Colonic mucosa (tissue), 4 donors: ENCODE results near the gene PSG1. TPM values are rescaled to one million over a fixed set of nuclear protein-coding genes. Genes with fewer than 3 reads are reported as not detected.
"Not testable (repeated sequence)": the region's sequence is repeated elsewhere in the genome, so short reads cannot be mapped to it uniquely, and the experiment has no call there.

ENCODE experiments used
- DNase-seq: peaks from one replicate; pipeline ENCODE4 v3.0.0-alpha.2; 2020
- H3K27ac ChIP-seq: fragments of 200-600 bp; one replicate; pipeline ENCODE4 v1.8.0; 2021
- H3K27me3 ChIP-seq: fragments of 200-600 bp; one replicate; pipeline ENCODE4 v1.8.0; 2021
- H3K36me3 ChIP-seq: fragments of 200-600 bp; one replicate; pipeline ENCODE4 v1.8.0; 2021
- H3K4me1 ChIP-seq: fragments of 200-600 bp; one replicate; pipeline ENCODE4 v1.8.0; 2021; ENCODE audit warnings: mild to moderate bottlenecking
- H3K4me3 ChIP-seq: fragments of 200-600 bp; one replicate; pipeline ENCODE4 v1.8.0; 2021
- H3K9ac ChIP-seq, 2 donors: one replicate each; pipeline ENCODE4 v1.7.0; 2013; ENCODE audit warnings: control low read depth in 2 of 2, low read depth in 2 of 2, low read length in 2 of 2
- H3K9me3 ChIP-seq: fragments of 200-600 bp; one replicate; pipeline ENCODE4 v1.8.0; 2021
- intact Hi-C: fragments of 100-400 bp; cut with DNase I; formaldehyde crosslinking; loops from one replicate; pipeline ENCODE4 v1.14.1; 2022
- total RNA-seq, 2 donors: library from RNA; stranded (reverse); fragmentation: NEBNext Ultra II Directional in 1 of 2; extraction: Animal tissue kit (Norgen Biotek cat#: 25700) in 1 of 2; gene quantifications; one replicate each; pipeline ENCODE4 v1.2.1, GENCODE V29; 2021
- donor health status: healthy.
- donor health status: DM: no; HTN: no; CAD: no.
- donor health status: DM: no; HTN: no; CAD: no.

The PSG1 gene
- total RNA-seq, 2 donors from 2014 or later, result not detected

DNA sequence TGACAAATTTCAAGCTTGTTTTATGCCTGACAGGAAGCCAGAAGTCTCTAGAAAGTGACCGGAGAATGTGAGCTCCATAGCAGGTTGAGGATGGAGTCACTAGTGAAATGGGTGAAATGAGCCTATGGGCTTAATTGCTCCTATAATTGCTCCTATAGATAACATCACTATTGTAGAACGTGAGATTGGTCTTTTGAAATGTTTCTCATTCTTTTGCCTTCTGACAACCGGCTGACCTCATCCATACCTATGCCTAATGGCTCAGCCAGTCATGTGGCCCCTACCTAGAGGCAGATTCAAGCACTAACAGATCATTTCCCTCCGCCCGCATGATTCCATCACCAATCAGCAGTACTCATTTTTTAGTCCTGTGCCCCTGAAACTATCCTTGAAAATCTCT, 34.0 kb upstream of the PSG1 start:
- H3K36me3 ChIP-seq, H3K27me3 ChIP-seq, H3K27ac ChIP-seq, intact Hi-C loops, H3K4me1 ChIP-seq, H3K4me3 ChIP-seq, H3K9me3 ChIP-seq, H3K9ac ChIP-seq, DNase-seq: not testable (repeated sequence)

DNA sequence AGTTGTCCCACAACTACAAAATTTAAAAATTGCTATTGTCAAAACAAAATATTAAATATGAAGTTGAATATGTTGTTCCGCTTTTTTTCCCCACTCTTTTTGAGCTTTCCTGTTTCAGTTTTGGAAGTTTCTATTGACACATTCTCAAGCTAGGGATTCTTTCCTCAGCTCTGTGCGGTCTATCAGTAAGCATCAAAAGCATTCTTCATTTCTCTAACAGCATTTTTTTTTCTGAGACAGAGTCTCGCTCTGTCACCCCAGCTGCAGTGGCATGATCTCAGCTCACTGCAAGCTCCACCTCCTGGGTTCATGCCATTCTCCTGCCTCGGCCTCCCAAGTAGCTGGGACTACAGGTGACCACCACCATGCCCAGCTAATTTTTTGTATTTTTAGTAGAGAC, 33.4 kb upstream of the PSG1 start:
- H3K9me3 ChIP-seq, H3K36me3 ChIP-seq, H3K4me1 ChIP-seq, H3K27ac ChIP-seq, H3K9ac ChIP-seq, H3K4me3 ChIP-seq, intact Hi-C loops, DNase-seq, H3K27me3 ChIP-seq: not testable (repeated sequence)

DNA sequence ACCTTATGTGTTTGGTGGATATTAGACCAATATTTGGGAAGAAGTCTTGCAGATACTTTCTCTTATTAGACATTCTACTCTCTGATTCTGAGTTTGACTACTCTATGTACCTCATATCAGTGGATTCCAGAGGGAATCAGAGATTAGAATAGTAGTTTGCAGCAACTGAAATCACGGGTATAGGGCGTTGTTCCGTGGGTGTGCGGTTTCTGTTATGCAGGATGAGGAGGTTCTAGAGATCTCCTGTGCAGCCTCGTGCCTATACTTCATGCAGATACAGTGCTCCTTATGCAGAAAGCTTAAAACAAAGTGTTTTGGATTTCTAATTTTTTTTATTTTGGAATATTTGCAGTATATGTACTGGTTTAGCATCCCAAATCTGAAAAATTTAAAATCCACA, 32.2 kb upstream of the PSG1 start:
- H3K9ac ChIP-seq, H3K4me1 ChIP-seq, intact Hi-C loops, DNase-seq, H3K9me3 ChIP-seq, H3K27ac ChIP-seq, H3K4me3 ChIP-seq, H3K27me3 ChIP-seq, H3K36me3 ChIP-seq: not testable (repeated sequence)

DNA sequence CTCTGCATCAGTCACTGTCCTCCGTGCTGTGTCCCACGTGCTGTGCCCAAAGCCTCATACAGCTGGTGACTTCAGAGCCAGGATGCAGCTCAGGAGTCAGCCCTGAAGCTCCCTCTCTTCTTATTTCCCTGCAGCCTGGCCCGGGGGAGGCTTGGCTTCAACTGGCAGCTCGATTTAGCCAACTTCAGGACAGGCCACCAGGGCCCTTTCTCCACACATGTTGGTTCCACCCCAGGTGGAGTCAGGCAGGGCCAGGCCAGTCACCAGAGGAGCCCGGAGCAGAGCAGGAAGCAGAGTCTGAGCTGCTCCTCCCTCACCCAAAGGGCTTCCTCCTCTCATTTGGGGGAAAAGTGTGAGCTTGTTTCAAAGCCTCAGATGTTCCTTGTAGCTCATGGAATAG, 26.6 kb upstream of the PSG1 start:
- intact Hi-C loops, H3K4me3 ChIP-seq, H3K4me1 ChIP-seq, H3K27ac ChIP-seq, H3K9ac ChIP-seq, H3K9me3 ChIP-seq, H3K36me3 ChIP-seq, DNase-seq, H3K27me3 ChIP-seq: not testable (repeated sequence)

DNA sequence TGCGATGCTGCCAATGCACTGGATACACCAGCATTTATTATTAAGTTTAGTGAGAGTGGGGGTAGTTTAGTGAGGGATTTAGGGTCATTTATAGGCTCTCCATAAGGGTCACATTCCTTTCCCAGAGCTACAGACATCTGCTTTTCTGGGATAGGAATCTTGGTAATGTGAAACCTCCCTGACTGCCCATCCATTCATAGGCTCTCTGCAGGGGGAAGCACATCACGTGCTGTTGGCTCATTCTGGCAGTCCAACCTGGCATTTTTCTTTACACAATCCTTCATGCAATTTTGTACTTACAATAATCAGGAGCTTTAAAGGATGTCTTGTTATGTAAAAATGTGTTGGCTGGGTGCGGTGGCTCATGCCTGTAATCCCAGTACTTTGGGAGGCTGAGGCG, 21.0 kb upstream of the PSG1 start:
- H3K9ac ChIP-seq, H3K27ac ChIP-seq, DNase-seq, H3K36me3 ChIP-seq, H3K9me3 ChIP-seq, H3K4me3 ChIP-seq, H3K27me3 ChIP-seq, intact Hi-C loops, H3K4me1 ChIP-seq: not testable (repeated sequence)

DNA sequence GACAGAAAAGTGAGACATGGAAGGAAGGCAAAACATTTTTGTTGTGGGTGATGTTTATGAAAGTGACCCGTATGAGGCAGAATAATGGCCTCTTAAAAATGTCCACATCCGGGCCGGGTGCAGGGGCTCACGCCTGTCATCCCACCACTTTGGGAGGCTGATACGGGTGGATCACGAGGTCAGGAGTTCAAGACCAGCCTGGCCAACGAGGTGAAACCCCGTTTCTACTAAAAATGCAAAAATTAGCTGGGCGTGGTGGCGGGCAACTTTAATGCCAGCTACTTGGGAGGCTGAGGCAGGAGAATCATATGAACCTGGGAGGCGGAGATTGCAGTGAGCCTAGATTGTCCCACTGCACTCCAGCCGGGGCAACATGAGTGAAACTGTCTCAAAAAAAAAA, 20.2 kb upstream of the PSG1 start:
- DNase-seq, H3K4me1 ChIP-seq, H3K4me3 ChIP-seq, H3K27me3 ChIP-seq, H3K36me3 ChIP-seq, H3K9ac ChIP-seq, intact Hi-C loops, H3K27ac ChIP-seq, H3K9me3 ChIP-seq: not testable (repeated sequence)

DNA sequence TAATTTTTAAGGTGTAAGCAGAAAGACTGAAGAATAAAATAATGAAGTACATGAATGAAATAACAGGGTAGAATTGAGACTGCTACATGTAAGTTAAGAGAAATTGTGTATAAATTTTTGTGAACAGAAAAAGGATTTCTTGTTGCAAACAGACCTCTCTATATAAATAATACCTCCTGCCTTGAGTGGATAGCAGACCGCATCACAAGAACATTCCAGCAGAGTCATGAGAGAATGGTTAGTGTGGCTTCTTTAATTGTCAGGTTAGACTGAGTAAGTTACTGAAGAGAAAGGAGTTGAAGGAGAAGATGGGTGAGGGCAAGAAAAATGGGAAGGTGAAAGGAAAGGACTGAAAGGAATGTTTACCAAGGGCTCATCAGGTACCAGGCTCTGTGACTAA, 19.6 kb upstream of the PSG1 start:
- H3K36me3 ChIP-seq, DNase-seq, H3K9me3 ChIP-seq, H3K27ac ChIP-seq, H3K9ac ChIP-seq, intact Hi-C loops, H3K4me3 ChIP-seq, H3K27me3 ChIP-seq, H3K4me1 ChIP-seq: not testable (repeated sequence)

DNA sequence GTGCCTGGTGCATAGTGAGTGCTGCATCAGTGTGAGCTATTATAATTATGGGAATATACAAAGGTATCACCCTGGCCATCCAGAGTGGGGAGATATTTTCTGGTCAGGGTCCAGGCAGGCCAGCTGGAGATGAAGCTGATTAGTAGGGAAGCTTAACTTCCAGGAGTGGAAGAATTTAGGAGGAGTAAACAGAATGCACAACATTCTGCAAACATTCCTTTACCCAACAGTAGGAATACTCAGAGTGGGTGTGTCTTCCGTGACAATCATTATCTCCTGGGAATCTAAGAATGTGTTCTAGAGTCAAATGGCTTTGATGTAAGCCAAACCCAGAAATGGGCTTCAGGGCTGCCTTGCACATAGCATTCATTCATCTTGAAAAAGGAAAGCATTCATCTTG, 19.1 kb upstream of the PSG1 start:
- H3K27me3 ChIP-seq, H3K4me3 ChIP-seq, intact Hi-C loops, H3K9me3 ChIP-seq, H3K36me3 ChIP-seq, H3K27ac ChIP-seq, H3K9ac ChIP-seq, DNase-seq, H3K4me1 ChIP-seq: not testable (repeated sequence)

DNA sequence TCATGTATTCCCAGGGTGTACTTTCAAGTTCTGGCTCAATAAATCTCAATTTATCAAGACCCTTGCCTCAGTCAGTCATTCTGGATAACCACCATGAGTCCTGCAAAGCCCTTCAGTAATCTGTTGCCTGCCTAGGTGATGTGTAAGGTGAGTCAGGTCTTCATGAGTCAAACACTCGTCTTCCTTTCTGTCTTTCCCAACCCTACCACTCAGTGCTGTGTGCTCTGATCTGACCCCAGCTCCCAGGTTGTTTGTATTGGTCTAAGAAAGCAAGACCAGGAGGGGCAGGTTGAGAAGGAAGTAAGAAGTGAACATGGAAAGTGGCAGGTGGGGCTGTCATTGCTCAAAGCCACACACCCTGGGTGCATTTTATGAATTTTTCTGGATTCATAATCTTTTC, 18.2 kb upstream of the PSG1 start:
- intact Hi-C loops, H3K9ac ChIP-seq, DNase-seq, H3K4me1 ChIP-seq, H3K9me3 ChIP-seq, H3K27me3 ChIP-seq, H3K4me3 ChIP-seq, H3K36me3 ChIP-seq, H3K27ac ChIP-seq: not testable (repeated sequence)

DNA sequence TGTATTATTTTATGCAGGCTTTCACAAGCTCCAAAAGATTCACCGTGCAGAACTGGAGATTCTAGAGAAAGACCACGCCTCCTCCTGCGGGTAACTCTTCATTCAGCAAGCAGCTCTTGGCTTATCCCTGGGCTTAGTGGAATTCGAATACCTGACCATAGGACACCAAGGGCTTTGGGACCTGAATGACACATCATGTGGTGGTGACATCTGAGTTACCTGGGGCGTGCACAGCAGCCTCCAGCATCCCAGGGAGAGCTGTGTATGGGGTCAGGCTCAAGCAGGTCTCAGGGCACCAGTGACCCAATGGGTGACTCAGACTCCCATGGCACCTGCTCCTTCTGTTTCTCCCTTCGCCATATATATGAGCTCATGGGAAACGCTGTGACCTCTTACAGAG, 10.9 kb upstream of the PSG1 start:
- H3K4me1 ChIP-seq, H3K27ac ChIP-seq, H3K27me3 ChIP-seq, H3K36me3 ChIP-seq, intact Hi-C loops, H3K4me3 ChIP-seq, DNase-seq, H3K9me3 ChIP-seq, H3K9ac ChIP-seq: not testable (repeated sequence)

DNA sequence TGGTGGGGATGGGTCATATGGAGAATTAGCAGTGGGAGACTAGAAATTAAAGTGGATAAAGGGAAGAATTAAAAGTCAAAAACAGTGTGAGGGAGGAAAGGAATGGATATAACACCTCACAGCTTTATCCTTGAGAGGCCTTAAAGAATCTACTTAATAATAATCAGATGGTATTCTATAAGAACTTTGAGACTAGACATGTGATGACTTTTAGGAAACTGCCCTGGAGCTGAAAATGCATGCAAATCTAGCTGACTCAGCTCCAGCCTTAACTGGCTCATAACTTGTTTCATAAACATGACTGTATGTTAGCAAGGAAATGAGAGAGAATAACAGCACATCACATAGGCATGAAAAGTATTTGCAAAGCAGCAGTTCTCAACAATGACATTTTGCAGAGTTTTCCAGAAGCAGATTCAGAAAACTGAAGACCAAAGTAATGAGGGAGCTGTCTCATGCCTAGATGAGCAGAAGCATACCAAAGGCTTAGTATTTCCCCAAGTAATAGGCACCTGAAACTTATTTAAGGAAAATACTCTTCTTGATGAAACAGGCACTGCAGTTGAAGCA, 8.4 kb upstream of the PSG1 start:
- H3K4me1 ChIP-seq, H3K27me3 ChIP-seq, intact Hi-C loops, H3K27ac ChIP-seq, H3K9ac ChIP-seq, DNase-seq, H3K9me3 ChIP-seq, H3K4me3 ChIP-seq, H3K36me3 ChIP-seq: not testable (repeated sequence)

DNA sequence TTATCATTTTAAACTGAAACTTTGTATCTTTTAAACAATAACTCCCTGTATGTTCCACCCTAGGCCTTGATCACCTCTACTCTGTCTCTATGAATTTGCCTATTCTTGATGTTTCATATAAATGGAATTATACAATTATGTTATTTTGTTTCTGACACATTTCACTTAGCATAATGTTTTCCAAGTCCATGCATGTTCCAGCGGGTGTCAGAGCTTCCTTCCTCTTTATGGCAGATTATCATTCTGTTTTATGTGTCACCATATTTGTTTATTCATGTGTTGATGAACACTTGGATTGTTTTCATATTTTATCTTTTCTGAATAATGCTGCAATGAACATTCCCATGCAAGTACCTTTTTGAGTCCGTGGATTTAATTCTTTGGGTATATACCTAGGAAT, 3.2 kb upstream of the PSG1 start:
- H3K27me3 ChIP-seq, H3K36me3 ChIP-seq, H3K27ac ChIP-seq, H3K9me3 ChIP-seq, DNase-seq, intact Hi-C loops, H3K4me3 ChIP-seq, H3K9ac ChIP-seq, H3K4me1 ChIP-seq: not testable (repeated sequence)

DNA sequence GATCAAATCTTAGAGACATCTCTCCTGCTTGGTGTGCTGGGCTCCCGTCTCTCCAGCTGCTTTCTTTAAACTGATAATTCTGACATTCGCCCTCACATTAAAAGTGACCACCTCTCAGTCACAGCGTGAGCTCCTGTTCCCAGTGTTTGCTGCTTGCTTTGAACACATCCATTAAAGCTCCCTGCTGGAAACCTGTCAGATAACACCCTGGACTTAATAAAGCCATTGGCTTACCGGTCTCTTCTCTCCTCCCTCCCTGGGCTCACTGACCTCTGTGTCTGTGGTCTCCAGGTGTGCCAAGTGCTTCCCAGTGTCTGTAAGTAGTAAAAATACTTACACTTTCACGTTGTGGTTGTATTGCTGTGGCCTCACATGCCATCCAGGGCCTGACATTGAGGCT, 2.5 kb upstream of the PSG1 start:
- H3K36me3 ChIP-seq, H3K27me3 ChIP-seq, H3K4me3 ChIP-seq, DNase-seq, H3K9ac ChIP-seq, intact Hi-C loops, H3K4me1 ChIP-seq, H3K9me3 ChIP-seq, H3K27ac ChIP-seq: not testable (repeated sequence)

DNA sequence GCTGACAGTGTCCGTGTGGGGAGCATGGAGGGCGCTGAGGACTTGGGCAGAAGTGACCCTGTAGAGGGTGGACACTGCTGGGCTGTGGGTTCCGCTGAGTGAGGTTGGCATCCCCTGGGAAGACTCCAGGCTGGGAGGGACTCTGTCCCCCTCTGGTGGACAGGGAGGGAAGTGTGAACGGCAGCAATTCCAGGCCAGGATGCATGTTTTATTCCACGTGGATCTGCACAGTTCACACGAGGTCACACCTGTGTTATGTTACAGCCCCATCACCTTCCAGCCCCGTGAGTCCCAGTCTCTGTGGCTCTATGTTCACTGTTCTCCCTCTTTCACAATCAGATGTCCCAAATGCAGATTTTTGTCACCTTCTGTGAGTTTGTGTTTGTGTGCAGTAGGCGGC, 1.8 kb upstream of the PSG1 start:
- H3K27me3 ChIP-seq, H3K4me1 ChIP-seq, H3K36me3 ChIP-seq, intact Hi-C loops, H3K4me3 ChIP-seq, H3K9me3 ChIP-seq, H3K9ac ChIP-seq, DNase-seq, H3K27ac ChIP-seq: not testable (repeated sequence)
